Hepatocyte (in vitro differentiated cells): Measurements from ENCODE around the gene MACROD2. TPM values are rescaled to one million over a fixed set of nuclear protein-coding genes. Genes with fewer than 3 reads are reported as not detected.

Experiments used
- DNase-seq: peaks from one replicate; pipeline ENCODE4 v3.0.0-alpha.2; 2016; ENCODE audit warnings: low spot score
- H2AFZ ChIP-seq: fragments of 200-600 bp; sonication (generic); 2 replicates; pipeline ENCODE4 v1.6.0; 2016; ENCODE audit warnings: antibody characterized with exemption, mild to moderate bottlenecking
- H3K27ac ChIP-seq: fragments of 200-600 bp; sonication (generic); 2 replicates; pipeline ENCODE4 v1.5.1; 2016; ENCODE audit warnings: mild to moderate bottlenecking
- H3K27me3 ChIP-seq: fragments of 200-600 bp; sonication (generic); 2 replicates; pipeline ENCODE4 v1.6.1; 2016
- H3K36me3 ChIP-seq: fragments of 200-600 bp; sonication (generic); replicated peaks from 2 replicates; pipeline ENCODE4 v1.5.1; 2016; ENCODE audit warnings: low read depth; ENCODE audit not compliant: insufficient read depth
- H3K4me1 ChIP-seq: fragments of 200-600 bp; sonication (generic); 2 replicates; pipeline ENCODE4 v1.5.1; 2016; ENCODE audit warnings: mild to moderate bottlenecking, moderate library complexity; ENCODE audit not compliant: insufficient read depth
- H3K4me2 ChIP-seq: fragments of 200-600 bp; sonication (generic); 2 replicates; pipeline ENCODE4 v1.6.0; 2016
- H3K4me3 ChIP-seq: fragments of 200-600 bp; sonication (generic); 2 replicates; pipeline ENCODE4 v1.5.1; 2016; ENCODE audit warnings: mild to moderate bottlenecking
- H3K79me2 ChIP-seq: fragments of 200-600 bp; sonication (generic); 2 replicates; pipeline ENCODE4 v1.6.0; 2017; ENCODE audit warnings: mild to moderate bottlenecking
- H3K9me2 ChIP-seq: fragments of 200-600 bp; sonication (generic); replicated peaks from 2 replicates; pipeline ENCODE4 v1.6.0; 2017; ENCODE audit warnings: mild to moderate bottlenecking; ENCODE audit not compliant: insufficient read depth
- H3K9me3 ChIP-seq: fragments of 200-600 bp; sonication (generic); 2 replicates; pipeline ENCODE4 v1.5.1; 2016; ENCODE audit warnings: low read depth, mild to moderate bottlenecking
- H4K20me1 ChIP-seq: fragments of 200-600 bp; sonication (generic); 2 replicates; pipeline ENCODE4 v1.6.0; 2016; ENCODE audit warnings: mild to moderate bottlenecking; ENCODE audit not compliant: insufficient read depth, poor library complexity, severe bottlenecking
- EZH2 ChIP-seq: fragments of 200-600 bp; sonication (generic); IDR thresholded peaks from 2 replicates; pipeline ENCODE4 v1.6.1; 2016; ENCODE audit warnings: antibody characterized with exemption, mild to moderate bottlenecking, borderline replicate concordance
- EZH2phosphoT487 ChIP-seq: fragments of 200-600 bp; sonication (generic); IDR thresholded peaks from one replicate; pipeline ENCODE4 v1.6.1; 2018; ENCODE audit warnings: antibody characterized with exemption, mild to moderate bottlenecking, low read depth, moderate library complexity; ENCODE audit not compliant: unreplicated experiment, severe bottlenecking
- WGBS: methylation state at CpG from one replicate; pipeline ENCODE4 v1.1.6; 2016; ENCODE audit warnings: low lambda C conversion rate; ENCODE audit errors: missing lambda C conversion rate; 5-methylcytosine and 5-hydroxymethylcytosine counted together
- polyA plus RNA-seq: library from polyadenylated mRNA; unstranded; fragments of >200 nt; fragmentation: Nextera tagmentation; extraction: Ambion mirVana; gene quantifications from 2 replicates; pipeline ENCODE4 v1.2.1, GENCODE V29; 2016
- total RNA-seq: library from RNA; depleted of rRNA; stranded (reverse); fragments of >200 nt; gene quantifications from 2 replicates; pipeline ENCODE4 v1.2.3, GENCODE V29; 2014
- TF ChIP-seq, protein P1 (sequence below): fragments of 200-600 bp; sonication (generic); IDR thresholded peaks from 2 replicates; pipeline ENCODE4 v1.5.1; 2016; ENCODE audit warnings: antibody characterized with exemption, mild to moderate bottlenecking; ENCODE audit not compliant: poor library complexity

The MACROD2 gene
- total and polyA plus RNA-seq, 2 experiments from 2014 or later = 2.4 to 3.1 TPM

DNA sequence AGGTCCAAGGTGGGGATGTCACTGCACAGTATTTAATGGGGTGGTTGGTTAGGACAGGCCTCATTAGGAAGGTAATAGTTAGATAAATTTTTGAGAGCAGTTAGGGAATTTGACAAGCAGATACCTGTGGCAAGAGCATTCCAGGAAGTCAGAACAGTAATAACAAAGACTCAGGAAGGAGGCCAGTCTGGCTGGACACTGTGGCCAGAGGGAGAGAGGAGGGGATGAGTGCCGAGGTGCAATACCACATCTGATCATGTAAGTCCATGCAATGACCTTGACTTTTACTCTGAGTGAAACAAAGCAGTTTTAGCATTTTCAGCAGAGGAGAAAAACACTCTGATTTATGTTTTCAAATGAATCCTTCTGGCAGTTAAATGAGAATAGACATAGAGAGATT, 1332.8 kb downstream of the MACROD2 start:
- no peak overlapping the region for H3K4me3 ChIP-seq
- TF ChIP-seq EZH2phosphoT487 (no peak), EZH2 (no peak)
- TF ChIP-seq, protein P1, sequence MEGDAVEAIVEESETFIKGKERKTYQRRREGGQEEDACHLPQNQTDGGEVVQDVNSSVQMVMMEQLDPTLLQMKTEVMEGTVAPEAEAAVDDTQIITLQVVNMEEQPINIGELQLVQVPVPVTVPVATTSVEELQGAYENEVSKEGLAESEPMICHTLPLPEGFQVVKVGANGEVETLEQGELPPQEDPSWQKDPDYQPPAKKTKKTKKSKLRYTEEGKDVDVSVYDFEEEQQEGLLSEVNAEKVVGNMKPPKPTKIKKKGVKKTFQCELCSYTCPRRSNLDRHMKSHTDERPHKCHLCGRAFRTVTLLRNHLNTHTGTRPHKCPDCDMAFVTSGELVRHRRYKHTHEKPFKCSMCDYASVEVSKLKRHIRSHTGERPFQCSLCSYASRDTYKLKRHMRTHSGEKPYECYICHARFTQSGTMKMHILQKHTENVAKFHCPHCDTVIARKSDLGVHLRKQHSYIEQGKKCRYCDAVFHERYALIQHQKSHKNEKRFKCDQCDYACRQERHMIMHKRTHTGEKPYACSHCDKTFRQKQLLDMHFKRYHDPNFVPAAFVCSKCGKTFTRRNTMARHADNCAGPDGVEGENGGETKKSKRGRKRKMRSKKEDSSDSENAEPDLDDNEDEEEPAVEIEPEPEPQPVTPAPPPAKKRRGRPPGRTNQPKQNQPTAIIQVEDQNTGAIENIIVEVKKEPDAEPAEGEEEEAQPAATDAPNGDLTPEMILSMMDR = no peak
- H3K9me3 ChIP-seq = no peaks in the 10 kb centered on the region
- DNase-seq = no peak
- 62% methylated on average over 1 of the region's 1 CpG for WGBS
- no peaks in the 10 kb centered on the region for H3K79me2 ChIP-seq
- no peak overlapping the region for H2AFZ ChIP-seq
- no peak overlapping the region for H3K4me2 ChIP-seq
- no peaks in the 10 kb centered on the region for H3K4me1 ChIP-seq
- no peaks in the 10 kb centered on the region for H4K20me1 ChIP-seq
- no peaks in the 10 kb centered on the region for H3K9me2 ChIP-seq
- no peak overlapping the region for H3K27ac ChIP-seq
- H3K36me3 ChIP-seq = no peaks in the 10 kb centered on the region
- no peaks in the 10 kb centered on the region for H3K27me3 ChIP-seq

DNA sequence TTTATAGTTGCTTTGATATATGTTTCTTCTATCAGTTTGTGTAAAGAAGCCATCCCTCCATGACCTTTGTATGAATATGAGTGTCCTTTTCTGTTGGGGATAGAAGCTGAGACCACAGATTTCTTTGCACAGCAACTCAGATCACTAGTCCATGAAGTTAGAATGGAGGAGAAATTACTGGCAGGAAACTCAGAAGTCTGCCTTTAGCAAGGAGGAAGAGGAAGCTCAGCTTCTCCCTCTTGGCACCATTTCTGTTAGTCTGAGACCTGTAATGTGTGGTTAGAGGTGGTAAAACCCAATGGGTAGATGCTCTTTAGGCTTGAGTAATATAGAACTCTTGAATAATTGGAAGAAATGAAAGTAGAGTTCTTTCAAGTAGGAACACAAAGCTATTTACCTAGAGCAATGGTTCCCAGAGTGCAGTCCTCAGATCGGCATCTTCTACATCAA, 1337.4 kb downstream of the MACROD2 start:
- H3K9me3 ChIP-seq = no peaks in the 10 kb centered on the region
- no peak overlapping the region for H3K27ac ChIP-seq
- no peaks in the 10 kb centered on the region for H3K9me2 ChIP-seq
- no peaks in the 10 kb centered on the region for H4K20me1 ChIP-seq
- no peaks in the 10 kb centered on the region for H3K27me3 ChIP-seq
- no peak overlapping the region for H3K4me3 ChIP-seq
- no peak for DNase-seq
- no peaks in the 10 kb centered on the region for H3K79me2 ChIP-seq
- no peak overlapping the region for H2AFZ ChIP-seq
- WGBS = 89% methylated on average over 1 of the region's 1 CpG
- H3K4me1 ChIP-seq = no peaks in the 10 kb centered on the region
- H3K4me2 ChIP-seq = no peak overlapping the region
- TF ChIP-seq EZH2 = no peak
- no peak for TF ChIP-seq EZH2phosphoT487
- TF ChIP-seq, protein P1 = no peak
- no peaks in the 10 kb centered on the region for H3K36me3 ChIP-seq

DNA sequence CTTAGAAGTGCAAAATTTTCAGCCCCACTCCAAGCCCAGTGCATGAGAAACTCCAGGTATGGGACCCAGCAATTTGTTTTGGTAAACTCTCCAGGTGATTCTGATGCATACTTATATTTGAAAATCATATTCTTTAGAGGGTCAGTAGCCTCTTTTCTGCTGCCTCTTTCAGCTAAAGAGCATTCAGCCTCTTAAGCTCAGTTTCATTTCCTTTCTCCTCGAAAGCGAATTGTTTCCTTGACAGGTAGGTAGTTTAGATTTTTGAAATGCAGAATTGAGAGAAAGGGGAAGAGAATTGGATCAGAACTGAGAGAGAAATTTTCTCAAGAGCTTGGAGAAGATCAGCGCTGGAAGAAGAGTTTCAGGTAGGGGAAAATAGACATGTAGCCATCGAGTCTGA, 1337.9 kb downstream of the MACROD2 start:
- H3K36me3 ChIP-seq = no peaks in the 10 kb centered on the region
- 91% methylated on average over 4 of the region's 4 CpGs for WGBS
- TF ChIP-seq EZH2phosphoT487 = no peak
- no peak for TF ChIP-seq EZH2
- TF ChIP-seq, protein P1 = no peak
- no peaks in the 10 kb centered on the region for H3K79me2 ChIP-seq
- H3K9me3 ChIP-seq = no peaks in the 10 kb centered on the region
- no peaks in the 10 kb centered on the region for H3K9me2 ChIP-seq
- no peak overlapping the region for H3K27ac ChIP-seq
- no peak for DNase-seq
- H3K4me3 ChIP-seq = no peak overlapping the region
- no peaks in the 10 kb centered on the region for H3K4me1 ChIP-seq
- H4K20me1 ChIP-seq = no peaks in the 10 kb centered on the region
- H3K27me3 ChIP-seq = no peaks in the 10 kb centered on the region
- H3K4me2 ChIP-seq = no peak overlapping the region
- no peak overlapping the region for H2AFZ ChIP-seq

DNA sequence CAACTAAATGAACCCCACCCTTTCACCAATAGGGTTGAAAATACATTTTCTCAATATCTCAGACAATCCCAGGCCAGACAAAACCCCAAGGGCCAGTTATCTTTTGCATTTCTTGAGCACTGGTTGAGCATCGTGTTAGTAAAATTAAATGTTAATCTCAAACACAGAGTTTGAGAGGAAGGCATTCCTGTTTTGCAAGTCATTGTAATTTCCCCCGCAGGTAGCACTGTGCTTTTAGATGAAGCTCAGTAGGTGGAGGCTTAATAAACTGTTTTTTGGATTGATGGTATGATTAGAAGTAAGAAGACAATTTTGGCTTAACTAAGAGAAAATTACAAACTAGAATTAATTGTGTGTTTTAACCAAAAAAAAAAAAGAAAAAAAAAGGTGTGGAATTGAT, 1340.7 kb downstream of the MACROD2 start:
- Histone ChIP-seq H3K4me2 (no peak overlapping the region), H3K27ac (no peak overlapping the region), H3K27me3 (no peaks in the 10 kb centered on the region), H3K36me3 (no peaks in the 10 kb centered on the region), H3K4me3 (no peak overlapping the region), H3K79me2 (no peaks in the 10 kb centered on the region), H4K20me1 (no peaks in the 10 kb centered on the region), H3K9me3 (no peaks in the 10 kb centered on the region), H2AFZ (no peak overlapping the region), H3K4me1 (no peaks in the 10 kb centered on the region), H3K9me2 (no peaks in the 10 kb centered on the region)
- TF ChIP-seq EZH2phosphoT487 (no peak), EZH2 (no peak)
- TF ChIP-seq, protein P1 = no peak
- no peak for DNase-seq
- 56% methylated on average over 2 of the region's 2 CpGs for WGBS
